ENCODE results near the gene DLL1.

GRCh38 chr6:170260686-170261085 lies 30.2 kb downstream of the DLL1 start:
- TF ChIP-seq CTCF (IDR thresholded peaks at IDR 0.05) (peak in 5 of 7 experiments; percentile 22 to 52 (median 44)), POLR2A (IDR thresholded peaks at IDR 0.05) (no peak)

Data from body of pancreas (tissue), 4 donors.